HG03159 (cell line): ENCODE data around the gene CNNM2.
"Not testable (repeated sequence)": the region's sequence is repeated elsewhere in the genome, so short reads cannot be mapped to it uniquely, and the experiment has no call there.

ENCODE experiments used
- ATAC-seq: cut with Tn5 transposase; IDR thresholded peaks from one replicate; pipeline ENCODE4 v1.9.1; 2021; ENCODE audit warnings: mild to moderate bottlenecking, moderate library complexity; ENCODE audit not compliant: unreplicated experiment

The CNNM2 gene

GRCh38 chr10:103021900-103022293, 103.8 kb downstream of the CNNM2 start:
- ATAC-seq = no peak

GRCh38 chr10:103025696-103026095, 107.6 kb downstream of the CNNM2 start:
- no peak for ATAC-seq

GRCh38 chr10:103038570-103038969, 120.5 kb downstream of the CNNM2 start:
- ATAC-seq = no peak

- ATAC-seq = no peak
Observed at GRCh38 chr10:103040418-103040817, 122.3 kb downstream of the CNNM2 start.

- ATAC-seq = no peak
Observed at GRCh38 chr10:103041391-103041790, 123.3 kb downstream of the CNNM2 start.

GRCh38 chr10:103042129-103042528, 124.0 kb downstream of the CNNM2 start:
- no peak for ATAC-seq

- ATAC-seq = no peak
Observed at GRCh38 chr10:103042908-103043307, 124.8 kb downstream of the CNNM2 start.

GRCh38 chr10:103044942-103045489, 126.9 kb downstream of the CNNM2 start:
- no peak for ATAC-seq

GRCh38 chr10:103045961-103046360, 127.9 kb downstream of the CNNM2 start:
- ATAC-seq = no peak

GRCh38 chr10:103047381-103047780, 129.3 kb downstream of the CNNM2 start:
- ATAC-seq = no peak

GRCh38 chr10:103049237-103049636, 131.1 kb downstream of the CNNM2 start:
- ATAC-seq = no peak

GRCh38 chr10:103053659-103054581, 135.8 kb downstream of the CNNM2 start:
- peak; percentile 83 for ATAC-seq

GRCh38 chr10:103054621-103055020, 136.5 kb downstream of the CNNM2 start:
- ATAC-seq = no peak

GRCh38 chr10:103055105-103055504, 137.0 kb downstream of the CNNM2 start:
- ATAC-seq = no peak

GRCh38 chr10:103058034-103058433, 139.9 kb downstream of the CNNM2 start:
- ATAC-seq = no peak

GRCh38 chr10:103060575-103060974, 142.5 kb downstream of the CNNM2 start:
- ATAC-seq = no peak

- no peak for ATAC-seq
Observed at GRCh38 chr10:103062854-103063590, 144.9 kb downstream of the CNNM2 start.

GRCh38 chr10:103064956-103065355, 146.9 kb downstream of the CNNM2 start:
- no peak for ATAC-seq

GRCh38 chr10:103066141-103067098, 148.3 kb downstream of the CNNM2 start:
- ATAC-seq = no peak

- not testable (repeated sequence) for ATAC-seq
Observed at GRCh38 chr10:103067099-103067477, 149.0 kb downstream of the CNNM2 start.

- ATAC-seq = no peak
Observed at GRCh38 chr10:103067484-103067883, 149.4 kb downstream of the CNNM2 start.
